ENCODE data around the gene NTRK3. TPM values are rescaled to one million over a fixed set of nuclear protein-coding genes. Genes with fewer than 3 reads are reported as not detected.

NTRK3 gene
- 34.6 TPM for total RNA-seq

- DNase-seq (ENCODE audit: low spot score in 2 of 2) (peak; percentile 56 to 69), FAIRE-seq (no peak)
These were observed at the start of gene NTRK3 for GRCh38 chr15:88256279-88257230. TSS of gene NTRK3 (minus strand) at chr15:88256739. CDS start at chr15:88256153, 586 bp downstream.

GRCh38 chr15:88303395-88303794, 46.9 kb upstream of the NTRK3 start:
- DNase-seq (ENCODE audit: low spot score in 2 of 2) (no peak), FAIRE-seq (no peak)

GRCh38 chr15:88302373-88302772, 45.8 kb upstream of the NTRK3 start:
- FAIRE-seq (no peak), DNase-seq (ENCODE audit: low spot score in 2 of 2) (no peak)

GRCh38 chr15:88301311-88301710, 44.8 kb upstream of the NTRK3 start:
- FAIRE-seq (no peak), DNase-seq (ENCODE audit: low spot score in 2 of 2) (no peak)

GRCh38 chr15:88300861-88301260, 44.3 kb upstream of the NTRK3 start:
- DNase-seq (ENCODE audit: low spot score in 2 of 2): no peak
- FAIRE-seq: no peak

GRCh38 chr15:88300089-88300488, 43.5 kb upstream of the NTRK3 start:
- DNase-seq (ENCODE audit: low spot score in 2 of 2): no peak
- no peak for FAIRE-seq

GRCh38 chr15:88299497-88299896, 43.0 kb upstream of the NTRK3 start:
- FAIRE-seq: no peak
- no peak for DNase-seq (ENCODE audit: low spot score in 2 of 2)

- DNase-seq (ENCODE audit: low spot score in 2 of 2): no peak
- no peak for FAIRE-seq
These were observed 32.1 kb upstream of the NTRK3 start for GRCh38 chr15:88288661-88289060.

- no peak for FAIRE-seq
- no peak for DNase-seq (ENCODE audit: low spot score in 2 of 2)
These were observed 31.7 kb upstream of the NTRK3 start for GRCh38 chr15:88288206-88288605.

- DNase-seq (ENCODE audit: low spot score in 2 of 2): no peak
These were observed 27.9 kb upstream of the NTRK3 start for GRCh38 chr15:88284318-88284998.

GRCh38 chr15:88282614-88283013, 26.1 kb upstream of the NTRK3 start:
- no peak for DNase-seq (ENCODE audit: low spot score in 2 of 2)
- FAIRE-seq: no peak

More at GRCh38 chr15:88284318-88284998, 27.9 kb upstream of the NTRK3 start:
- no peak for FAIRE-seq

- FAIRE-seq (no peak), DNase-seq (ENCODE audit: low spot score in 2 of 2) (no peak)
These were observed 20.4 kb upstream of the NTRK3 start for GRCh38 chr15:88276821-88277410.

- no peak for DNase-seq (ENCODE audit: low spot score in 2 of 2)
- no peak for FAIRE-seq
These were observed 19.3 kb upstream of the NTRK3 start for GRCh38 chr15:88275804-88276203.

- FAIRE-seq (no peak), DNase-seq (ENCODE audit: low spot score in 2 of 2) (peak; percentile 45 to 78)
These were observed 18.3 kb upstream of the NTRK3 start for GRCh38 chr15:88274553-88275460.

GRCh38 chr15:88272421-88272820, 15.9 kb upstream of the NTRK3 start:
- FAIRE-seq (no peak), DNase-seq (ENCODE audit: low spot score in 2 of 2) (no peak)

GRCh38 chr15:88269356-88270062, 13.0 kb upstream of the NTRK3 start:
- DNase-seq (ENCODE audit: low spot score in 2 of 2) (no peak), FAIRE-seq (no peak)

GRCh38 chr15:88267720-88268119, 11.2 kb upstream of the NTRK3 start:
- DNase-seq (ENCODE audit: low spot score in 2 of 2): no peak
- no peak for FAIRE-seq

- FAIRE-seq: no peak
- no peak for DNase-seq (ENCODE audit: low spot score in 2 of 2)
These were observed 9.6 kb upstream of the NTRK3 start for GRCh38 chr15:88266170-88266569.

GRCh38 chr15:88264622-88265021, 8.1 kb upstream of the NTRK3 start:
- DNase-seq (ENCODE audit: low spot score in 2 of 2): no peak
- no peak for FAIRE-seq

- FAIRE-seq (no peak), DNase-seq (ENCODE audit: low spot score in 2 of 2) (no peak)
These were observed 5.5 kb upstream of the NTRK3 start for GRCh38 chr15:88262064-88262463.
